ENCODE data around the gene RUVBL1.
"Not testable (repeated sequence)": the region's sequence is repeated elsewhere in the genome, so short reads cannot be mapped to it uniquely, and the experiment has no call there.

RUVBL1 gene
- 27.0 reads per million, percentile 54 among the genes with 10 or more reads in this experiment for total RNA-seq

DNA sequence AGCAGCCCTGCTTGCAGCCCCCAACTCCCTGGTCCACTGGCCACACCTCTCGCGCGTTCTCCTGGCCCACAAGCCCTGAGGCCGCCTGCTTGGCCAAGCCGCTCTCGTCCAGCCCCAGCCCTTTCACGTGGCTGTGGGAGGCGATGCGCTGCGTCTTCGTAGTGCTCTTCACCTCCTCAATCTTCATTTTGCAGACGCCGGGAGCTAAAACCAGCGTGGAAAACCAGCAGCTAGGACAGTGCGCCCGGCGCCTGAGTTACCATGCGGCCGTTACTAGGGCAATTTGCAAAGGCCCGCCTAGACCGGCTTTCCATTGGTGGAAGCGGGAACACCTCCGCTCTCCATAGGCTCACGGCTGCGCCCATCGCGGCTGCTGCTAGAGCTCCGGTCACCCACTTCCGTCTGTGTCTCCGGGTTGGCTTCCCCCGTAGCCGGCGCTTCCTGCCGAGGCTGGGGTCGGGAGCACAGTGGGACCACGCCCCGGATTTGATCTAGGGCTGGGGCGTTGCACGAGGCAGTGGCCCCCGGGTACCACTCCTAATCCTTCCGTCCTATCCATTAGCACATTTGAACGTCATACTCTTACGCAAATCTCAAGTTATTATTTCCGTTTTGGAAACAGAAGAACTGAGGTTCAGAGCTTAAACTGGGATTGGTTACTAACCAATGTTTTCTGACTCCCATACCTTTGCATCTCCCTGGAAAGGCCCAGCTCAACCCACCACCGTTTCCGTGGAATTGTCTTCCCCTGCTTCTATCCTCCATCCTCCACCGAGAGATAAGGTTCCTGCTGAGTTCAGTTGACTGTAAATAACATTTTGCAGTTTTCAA lies at the start of gene RUVBL1:
RUVBL1 (minus strand) TSS at position 275 of the 831 bp plus-strand sequence; CDS start at position 187, 88 bp downstream.
- DNase-seq, result peak; percentile 95

DNA sequence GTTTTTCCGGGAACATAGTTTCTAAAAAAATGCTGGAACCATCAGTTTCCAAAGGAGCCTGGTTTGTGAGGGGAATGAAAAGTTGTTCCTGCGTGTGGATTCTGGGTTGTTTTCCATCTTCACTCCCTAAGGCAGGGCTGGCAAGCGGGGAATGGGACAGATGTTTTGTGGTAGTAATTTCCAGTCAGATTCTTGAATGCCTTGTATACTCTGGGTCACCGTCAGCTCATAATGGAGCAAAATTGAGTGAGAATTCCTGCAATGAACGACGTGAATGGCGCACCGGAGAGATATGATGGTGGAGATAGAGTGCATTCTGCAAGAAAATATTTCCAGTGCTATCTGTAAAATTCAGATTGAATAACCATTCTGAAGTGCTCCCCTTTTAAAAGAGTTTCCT lies 49.6 kb upstream of the RUVBL1 start:
- no peak for DNase-seq

DNA sequence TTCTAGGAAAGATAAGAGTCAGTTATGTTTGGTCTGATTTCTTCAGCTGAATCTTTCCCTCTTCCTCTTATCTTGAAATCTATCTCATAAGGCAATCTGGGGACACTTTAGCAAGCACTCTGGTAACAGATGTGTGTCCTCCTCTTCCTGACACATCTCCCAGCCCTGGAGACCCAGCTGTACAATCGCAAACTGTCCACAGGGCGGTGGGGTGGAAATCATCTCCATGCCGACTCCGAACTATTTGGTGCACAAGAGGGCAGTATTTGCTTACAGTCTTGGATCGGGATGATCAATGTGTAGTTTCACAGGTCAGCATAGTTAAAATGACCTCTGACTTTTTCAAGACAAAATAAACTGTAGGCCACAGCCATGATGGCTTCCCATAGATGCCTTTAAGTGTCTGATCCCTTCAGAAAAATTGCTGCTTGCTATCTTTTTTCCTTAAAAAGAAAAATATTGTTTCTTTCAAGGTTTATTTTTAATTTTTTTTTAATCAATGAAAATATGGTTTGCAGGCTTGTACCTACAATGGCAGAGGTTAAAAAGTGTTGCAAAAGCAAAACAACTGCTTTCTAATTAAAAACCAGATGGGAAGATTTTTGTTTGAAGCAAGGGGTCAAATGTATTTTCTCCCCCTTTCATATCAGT lies 47.4 kb upstream of the RUVBL1 start:
- DNase-seq, result no peak

DNA sequence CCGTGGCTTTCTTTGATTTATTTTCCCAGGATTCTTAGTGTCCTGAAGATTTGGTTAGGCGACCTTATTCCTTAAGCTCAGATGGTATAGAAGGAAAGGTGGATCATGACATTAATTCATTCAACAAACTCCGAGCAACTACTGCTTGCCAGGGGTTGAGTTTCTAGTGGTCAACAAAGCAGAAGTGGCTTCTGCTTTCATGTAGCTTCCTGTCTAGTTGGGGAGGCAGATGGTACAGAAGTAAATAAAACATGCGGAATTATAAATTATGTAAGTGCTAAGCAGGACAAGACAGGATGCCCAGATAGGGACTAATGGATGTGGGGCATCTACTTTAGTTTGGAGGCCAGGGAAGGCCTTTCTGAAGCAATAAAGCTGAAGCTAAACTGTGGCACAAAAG lies 45.2 kb upstream of the RUVBL1 start:
- no peak for DNase-seq

DNA sequence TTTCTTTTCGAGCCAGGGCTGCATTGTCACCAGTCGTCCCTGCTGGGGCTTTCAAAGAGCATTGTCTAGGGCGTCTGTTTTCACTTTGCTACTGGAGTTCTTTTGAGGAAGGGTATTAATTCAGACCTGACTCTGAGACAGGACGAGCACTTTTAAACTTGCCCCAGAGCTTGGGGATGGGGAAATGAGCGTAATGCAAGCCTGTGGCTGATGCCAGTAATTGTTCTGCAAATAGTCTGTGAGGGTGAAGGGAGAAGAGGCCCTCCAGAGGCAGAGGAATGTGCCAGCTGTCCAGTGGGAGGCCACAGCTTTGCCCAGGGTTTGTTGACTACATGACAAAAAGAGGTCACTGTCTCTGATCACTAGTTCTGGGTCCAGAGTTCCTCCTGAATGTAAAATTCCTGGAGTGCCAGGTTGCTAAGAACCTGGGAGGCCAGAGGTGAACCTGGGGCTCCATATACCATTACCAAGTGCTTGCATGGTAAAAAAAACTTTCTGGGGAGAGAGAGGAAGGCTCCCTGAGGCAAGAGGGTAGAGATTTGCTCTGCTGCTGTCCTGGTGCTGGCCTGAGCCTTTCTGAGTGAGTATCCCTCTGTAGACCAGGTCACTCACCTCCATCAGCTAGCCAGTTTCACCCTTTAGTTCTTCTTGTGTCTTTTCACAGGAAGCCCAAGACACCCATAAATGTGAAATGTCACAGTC lies 44.5 kb upstream of the RUVBL1 start:
- DNase-seq, result no peak

DNA sequence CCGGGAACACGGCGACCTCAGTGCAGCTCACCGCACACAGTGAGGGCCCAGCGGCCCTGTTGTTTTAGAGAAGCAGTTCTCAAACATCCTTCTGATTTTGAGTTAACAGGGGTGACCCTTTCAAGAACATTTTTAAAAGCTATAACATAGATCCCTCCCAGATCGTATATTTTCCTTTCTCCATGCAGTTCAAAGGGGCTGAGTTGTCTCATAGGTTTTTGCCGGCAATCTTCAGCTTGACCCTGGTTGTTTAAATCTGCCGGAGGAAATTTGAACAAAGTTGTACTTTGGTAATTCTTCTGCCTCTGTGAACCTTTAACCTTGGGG lies 44.0 kb upstream of the RUVBL1 start:
- no peak for DNase-seq

DNA sequence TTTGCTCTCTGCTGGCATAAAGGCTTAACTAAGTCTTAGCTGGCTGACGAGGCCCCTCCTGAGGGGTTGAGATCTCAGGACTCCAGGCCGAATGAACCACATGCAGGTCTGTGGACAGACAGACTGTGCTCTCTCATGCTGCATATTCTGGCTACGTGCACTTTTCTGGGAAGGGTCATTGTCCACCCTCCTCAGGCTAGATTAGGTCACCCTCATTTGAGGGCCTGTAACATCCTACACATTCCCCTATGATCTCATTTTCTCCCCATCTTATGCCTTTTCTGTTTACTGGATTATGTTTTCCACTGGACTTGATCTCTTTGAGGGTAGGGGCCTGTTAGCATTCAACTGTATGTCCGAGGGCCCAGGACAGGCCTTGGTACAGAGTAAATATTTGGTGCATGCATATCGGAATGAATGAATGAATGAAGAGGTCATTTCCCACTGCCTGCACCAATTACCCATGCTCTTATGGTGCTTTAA lies 43.4 kb upstream of the RUVBL1 start:
- no peak for DNase-seq

DNA sequence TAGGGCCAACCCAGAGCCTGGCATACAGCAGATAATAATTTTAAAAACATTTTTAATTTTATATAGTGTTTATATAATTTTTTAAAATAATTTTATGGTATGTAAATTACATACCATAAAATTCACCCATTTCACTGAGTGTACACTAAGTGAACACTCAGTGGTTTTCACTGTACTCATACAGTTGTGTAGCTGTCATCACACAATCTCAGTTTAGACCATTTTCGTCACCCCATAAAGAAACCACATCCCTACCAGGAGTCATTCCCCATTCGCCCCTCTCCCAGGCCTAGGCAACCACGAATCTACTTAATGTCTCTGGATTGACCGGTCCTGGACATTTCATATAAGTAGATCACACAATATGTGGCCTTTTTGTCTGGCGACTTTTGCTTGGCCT lies 39.8 kb upstream of the RUVBL1 start:
- DNase-seq, result no peak

DNA sequence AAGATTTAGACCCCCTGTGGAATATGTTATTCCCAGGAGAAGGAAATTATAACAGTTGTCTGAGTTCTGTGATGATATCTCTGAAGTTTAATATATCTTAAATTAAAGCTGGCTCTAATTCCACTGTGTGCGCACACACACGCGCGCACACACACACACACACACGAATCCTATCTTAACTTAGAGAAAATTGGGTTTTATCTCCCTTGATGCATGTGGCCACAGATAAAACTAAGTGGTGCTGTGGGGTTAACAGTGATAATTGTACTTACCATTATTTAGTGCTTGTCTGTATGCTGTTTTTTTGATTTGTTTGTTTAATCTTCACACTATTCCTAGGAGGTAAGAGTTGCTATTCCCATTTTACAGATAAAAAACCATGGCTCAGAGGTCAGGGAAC lies 37.0 kb upstream of the RUVBL1 start:
- no peak for DNase-seq

DNA sequence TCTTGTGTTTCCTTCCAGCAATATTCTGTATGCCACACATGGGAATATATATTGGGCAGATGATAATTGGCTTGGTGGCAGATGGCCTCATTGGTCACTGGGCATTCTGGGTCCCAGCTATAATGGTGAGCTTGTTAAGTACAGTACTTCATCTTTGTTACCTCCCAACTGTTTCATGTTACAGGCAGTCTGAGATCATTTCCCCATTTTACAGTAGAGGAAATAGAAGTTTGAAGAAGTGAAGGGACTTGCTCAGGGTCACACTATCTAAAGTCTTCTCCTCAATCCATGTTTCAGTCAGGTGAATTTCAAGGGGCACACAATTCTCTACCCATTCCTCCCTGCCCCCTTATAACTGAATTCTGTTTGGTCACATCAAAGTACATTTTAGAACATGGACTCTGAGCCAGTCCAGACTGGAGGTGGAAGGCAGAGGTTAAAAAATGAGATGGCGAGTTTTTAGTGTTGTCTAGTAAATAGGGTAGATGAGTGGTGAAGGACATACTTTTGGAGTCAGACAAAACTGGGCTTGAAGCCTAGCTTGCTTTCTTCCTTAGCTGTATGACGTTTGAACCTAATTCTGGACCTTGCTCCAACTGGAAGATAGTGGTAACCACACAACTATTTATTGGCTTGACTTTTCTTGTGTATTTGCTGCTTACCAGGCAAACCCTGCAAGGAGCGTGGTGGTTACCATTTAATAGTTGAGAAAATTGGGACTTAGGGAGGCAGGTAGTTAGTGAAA lies 32.2 kb upstream of the RUVBL1 start:
- DNase-seq, result no peak

DNA sequence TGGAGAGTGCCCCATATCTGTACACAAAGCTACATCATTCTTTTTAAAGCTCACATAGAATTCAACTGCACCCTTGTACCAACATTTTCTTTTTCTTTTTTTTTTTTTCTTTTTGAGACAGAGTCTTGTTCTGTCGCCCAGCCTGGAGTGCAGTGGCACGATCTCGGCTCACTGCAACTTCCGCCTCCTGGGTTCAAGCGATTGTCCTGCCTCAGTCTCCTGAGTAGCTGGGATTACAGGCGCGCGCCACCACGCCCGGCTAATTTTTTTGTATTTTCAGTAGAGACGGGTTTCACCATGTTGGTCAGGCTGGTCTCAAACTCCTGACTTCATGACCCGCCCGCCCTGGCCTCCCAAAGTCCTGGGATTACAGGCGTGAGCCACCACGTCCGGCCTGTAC lies 30.7 kb upstream of the RUVBL1 start:
- not testable (repeated sequence) for DNase-seq

DNA sequence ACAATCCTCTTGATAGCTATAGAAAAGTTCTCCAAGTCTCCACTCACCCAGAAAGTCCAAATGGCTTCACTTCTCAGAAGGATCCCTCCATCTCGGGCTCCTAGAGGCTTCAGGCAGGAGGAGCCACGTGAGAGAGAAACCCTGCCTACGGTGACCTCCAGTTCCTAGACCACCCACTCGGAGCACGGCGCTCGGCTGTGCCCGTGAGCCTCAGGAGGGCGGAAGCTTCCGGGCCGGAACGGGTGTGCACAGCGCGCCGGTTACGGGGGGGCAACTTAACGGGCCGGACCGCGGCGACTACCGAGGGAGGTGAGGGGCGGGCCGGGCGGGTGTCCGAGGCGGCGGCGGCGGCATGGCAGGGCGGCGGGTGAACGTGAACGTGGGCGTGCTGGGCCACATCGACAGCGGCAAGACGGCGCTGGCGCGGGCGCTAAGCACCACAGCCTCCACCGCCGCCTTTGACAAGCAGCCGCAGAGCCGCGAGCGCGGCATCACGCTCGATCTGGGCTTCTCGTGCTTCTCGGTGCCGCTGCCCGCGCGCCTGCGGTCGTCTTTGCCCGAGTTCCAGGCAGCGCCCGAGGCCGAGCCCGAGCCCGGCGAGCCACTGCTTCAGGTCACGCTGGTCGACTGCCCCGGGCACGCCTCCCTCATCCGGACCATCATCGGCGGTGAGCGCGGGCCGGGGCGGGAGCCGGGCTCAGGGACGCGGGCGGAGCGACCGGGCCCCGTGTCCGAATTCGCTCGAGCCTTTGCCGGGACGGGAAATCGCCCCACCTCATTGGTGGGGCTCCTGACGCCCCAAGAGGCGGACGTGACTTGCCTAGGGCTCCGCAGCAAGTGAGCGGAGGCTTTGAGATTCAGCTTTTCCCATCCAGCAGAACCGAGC lies 29.8 kb upstream of the RUVBL1 start, which contains the start of gene EEFSEC:
EEFSEC (plus strand) TSS at position 326 of the 886 bp plus-strand sequence; CDS start at position 353, 27 bp downstream.
- peak; percentile 71 for DNase-seq

DNA sequence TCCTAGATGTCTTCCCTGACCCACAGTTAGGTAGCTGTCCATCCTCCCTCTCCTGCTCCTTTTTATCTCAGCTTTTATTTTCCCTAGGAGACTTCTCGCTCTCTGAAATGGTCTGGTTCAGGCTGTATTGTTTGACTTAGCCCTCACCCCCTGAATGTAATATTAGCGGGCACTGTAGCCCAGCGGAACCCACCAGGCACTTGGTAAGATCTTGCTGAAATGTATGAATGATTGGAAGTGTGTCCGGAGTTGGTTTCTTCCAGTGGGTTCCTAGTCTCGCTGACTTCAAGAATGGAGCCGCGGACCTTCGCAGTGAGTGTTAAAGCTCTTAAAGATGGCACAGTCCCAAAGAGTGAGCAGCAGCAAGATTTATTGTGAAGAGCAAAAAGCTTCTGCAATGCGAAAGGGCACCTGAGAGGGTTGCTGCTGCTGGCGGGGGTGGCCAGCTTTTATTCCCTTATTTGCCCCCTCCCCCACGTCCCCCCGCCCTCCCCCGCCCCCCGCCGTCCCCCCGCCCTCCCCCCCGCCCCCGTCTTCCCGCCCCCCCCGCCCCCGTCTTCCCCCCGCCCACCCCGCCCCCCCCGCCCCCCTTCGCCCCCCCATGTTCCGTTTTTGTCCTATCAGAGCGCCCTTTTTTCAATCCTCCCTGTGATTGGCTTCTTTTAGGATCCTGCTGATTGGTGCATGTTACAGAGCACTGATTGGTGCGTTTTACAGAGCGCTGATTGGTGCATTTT lies 29.0 kb upstream of the RUVBL1 start:
- DNase-seq, result no peak

DNA sequence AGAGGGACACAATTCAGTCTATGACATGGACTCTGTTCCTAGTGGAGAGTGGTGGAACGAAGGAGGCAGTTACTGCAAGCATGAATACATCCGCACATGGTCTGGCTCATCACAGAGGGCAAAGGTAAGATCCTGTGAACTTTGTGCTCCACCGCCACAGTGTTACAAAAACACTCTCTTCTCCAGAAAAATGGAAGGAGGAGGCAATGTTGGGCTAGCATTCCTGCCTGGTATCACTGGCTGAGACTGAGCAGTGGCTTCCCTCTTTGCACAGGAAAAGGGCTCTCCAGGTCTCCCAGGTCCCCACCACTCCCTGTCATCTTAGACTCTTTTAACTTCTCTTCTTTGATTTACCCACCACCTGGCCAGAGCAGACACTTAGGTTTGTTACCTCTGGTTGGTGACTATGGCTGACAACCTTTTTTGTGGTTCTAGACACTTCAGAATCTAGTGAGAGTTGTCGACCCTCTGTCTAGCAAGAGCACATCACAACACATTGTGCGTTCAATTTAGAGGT lies 28.2 kb upstream of the RUVBL1 start:
- no peak for DNase-seq

DNA sequence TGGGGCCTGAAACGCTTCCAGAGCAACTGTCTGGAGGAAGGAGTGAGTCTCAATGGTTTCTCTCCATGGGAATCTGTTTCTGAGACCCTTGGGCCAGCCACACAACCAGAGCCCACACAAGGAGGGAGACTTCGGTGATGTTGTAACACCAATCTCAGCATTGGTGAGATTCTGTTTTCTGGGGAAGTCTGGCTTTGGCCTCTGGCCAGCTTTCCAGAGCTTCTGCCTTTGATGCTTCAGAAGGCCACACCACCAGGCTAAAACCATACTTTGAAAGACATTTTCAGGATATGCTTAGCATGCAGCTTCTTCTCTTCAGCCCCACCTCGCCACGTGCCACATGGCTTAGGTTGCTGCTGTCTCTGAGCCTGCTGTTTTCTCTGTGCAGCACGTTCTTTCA lies 26.0 kb upstream of the RUVBL1 start:
- DNase-seq, result no peak

DNA sequence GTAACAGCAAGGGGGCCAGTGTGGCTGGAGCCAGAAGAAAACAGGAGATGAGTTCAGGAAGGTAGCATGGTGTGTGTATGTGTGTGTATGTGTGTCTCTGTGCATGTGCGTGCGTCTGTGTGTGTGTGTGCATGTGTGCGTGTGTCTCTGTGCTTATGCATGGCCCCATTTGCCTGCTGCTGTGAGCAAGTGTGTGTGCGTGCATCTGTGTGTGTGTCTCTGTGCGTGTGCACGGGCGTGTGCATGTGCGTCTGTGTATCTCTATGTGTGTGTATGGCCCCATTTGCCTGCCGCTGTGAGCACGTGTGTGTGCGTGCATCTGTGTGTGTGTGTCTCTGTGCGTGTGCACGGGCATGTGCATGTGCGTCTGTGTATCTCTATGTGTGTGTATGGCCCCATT lies 22.6 kb upstream of the RUVBL1 start:
- no peak for DNase-seq

DNA sequence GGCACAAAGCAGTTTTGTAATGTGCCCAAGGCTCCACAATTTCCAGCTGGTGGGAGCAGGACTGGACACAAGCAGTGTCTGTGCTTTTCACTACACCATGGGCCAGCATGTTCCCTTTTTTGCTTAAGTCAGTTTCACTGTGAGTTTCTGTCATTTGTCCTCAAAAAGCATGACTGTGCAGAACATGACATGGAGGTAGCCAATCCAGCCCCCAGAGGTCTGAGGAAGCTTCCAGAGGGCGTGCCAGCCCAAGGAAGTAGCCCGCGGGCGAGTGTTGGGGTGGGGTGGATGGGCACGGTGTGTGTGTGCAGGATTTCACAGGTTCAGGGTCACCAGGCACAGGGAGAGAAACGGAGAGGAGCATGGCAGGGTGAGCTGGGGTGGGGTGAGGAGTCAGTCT lies 21.7 kb upstream of the RUVBL1 start:
- no peak for DNase-seq

DNA sequence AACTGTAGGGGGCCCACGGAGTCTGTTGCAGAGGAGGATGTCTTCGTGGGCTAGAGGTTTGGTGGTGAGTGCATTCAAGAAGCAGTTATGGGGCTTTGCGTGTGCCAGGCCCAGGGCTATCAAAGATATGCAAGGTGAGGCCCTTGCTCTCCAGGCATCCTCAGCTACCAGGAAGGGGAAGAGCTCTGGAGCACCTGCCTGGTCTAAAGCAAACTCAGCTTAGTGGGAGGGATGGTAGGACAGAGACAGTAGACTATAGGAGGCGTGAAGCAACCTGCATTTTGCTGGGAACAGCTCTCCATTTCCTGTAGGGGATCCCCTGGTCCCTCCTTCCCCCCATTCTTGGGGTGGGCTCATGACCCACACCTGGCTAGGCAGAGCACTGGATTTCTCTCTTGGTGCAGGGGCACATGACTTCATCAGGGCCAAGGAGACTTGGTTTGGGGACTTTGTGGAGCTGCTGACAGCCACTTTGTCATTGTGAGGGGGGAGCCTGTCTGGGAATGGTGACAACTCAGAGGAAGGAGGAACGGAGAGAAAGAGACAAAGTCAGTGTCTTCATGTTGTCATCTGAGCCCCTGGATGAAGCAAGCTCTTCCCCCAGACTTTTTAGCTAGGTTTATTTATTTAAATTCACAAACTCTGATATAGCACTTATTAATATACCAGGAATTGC lies 21.0 kb upstream of the RUVBL1 start:
- no peak for DNase-seq

DNA sequence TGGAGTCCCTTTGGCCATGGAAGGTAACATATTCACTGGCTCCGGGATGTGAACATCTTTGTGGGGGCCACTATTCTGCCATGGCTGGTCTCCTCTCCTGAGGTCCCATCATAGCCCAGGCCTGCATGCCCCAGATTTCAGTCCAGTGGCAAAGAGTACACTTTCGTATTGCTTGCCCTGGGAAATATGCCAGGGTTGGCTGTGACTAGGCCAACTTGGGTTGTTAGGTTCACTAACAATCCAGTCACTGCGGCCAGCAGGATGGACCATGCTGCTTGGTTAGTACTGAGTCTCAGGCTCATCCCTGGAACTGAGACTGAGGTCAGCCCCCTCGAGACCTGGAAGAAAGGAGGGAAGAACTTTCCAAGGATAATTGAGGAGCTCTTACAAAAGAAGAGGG lies 19.9 kb upstream of the RUVBL1 start:
- no peak for DNase-seq

DNA sequence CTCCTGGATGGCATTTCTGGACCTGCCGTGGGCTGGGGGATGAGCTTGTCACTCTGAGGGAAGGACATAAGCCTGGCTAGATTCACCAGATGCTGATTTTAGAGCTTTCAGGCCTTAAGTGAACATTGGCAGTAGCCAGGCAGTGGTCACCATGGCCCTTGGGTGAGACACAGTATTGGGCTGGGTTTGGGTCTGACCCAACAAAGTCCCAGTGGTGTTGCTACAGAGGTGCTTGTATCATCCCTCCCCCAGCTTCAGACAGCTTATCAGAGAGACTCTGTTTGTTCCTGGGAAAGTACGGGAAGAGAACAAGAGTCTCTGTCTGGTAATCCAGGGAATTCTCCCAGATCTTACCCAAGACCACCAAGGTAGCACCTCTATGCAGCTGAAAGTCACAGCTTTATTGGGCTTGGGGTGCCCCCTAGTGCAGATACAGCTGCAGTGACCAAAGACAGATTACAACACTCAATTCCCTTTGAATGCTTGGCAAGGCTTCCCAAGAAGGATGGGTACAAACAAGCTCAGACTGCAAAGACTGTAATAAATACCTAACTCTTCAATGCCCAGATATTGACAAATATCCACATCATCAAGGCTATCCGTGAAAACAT lies 9.8 kb upstream of the RUVBL1 start:
- peak; percentile 40 for DNase-seq

Data from effector CD4-positive, alpha-beta T cell (primary cell).